ENCODE measurements around the gene TWIST2. TPM values are rescaled to one million over a fixed set of nuclear protein-coding genes. Genes with fewer than 3 reads are reported as not detected.
A peak's percentile ranks its signal among the peaks of the same experiment; 100 is the strongest.

TWIST2 gene
- total and polyA plus RNA-seq, 7 donors = 0.92 to 92.2 (median 53.9) TPM

- no peaks in the 10 kb centered on the region for H3K9me3 ChIP-seq
- WGBS, 2 donors = 88 to 91% methylated on average over 1 of the region's 1 CpG
- intact Hi-C loops (cut with DNase I) = no loop called here
- H3K36me3 ChIP-seq = no peaks in the 10 kb centered on the region
- peak in 1 of 4 experiments; percentile 37 for TF ChIP-seq CTCF (IDR thresholded peaks at IDR 0.05)
- no peak for TF ChIP-seq POLR2A (IDR thresholded peaks at IDR 0.05)
- peaks cover 0 to 59% (median 29%) of the 10 kb centered on the region in 4 donors for H3K4me1 ChIP-seq
- peak overlapping the region in 3 of 4 donors; percentile 92 to 97 (median 96) for H3K27ac ChIP-seq
- H3K4me3 ChIP-seq = peak overlapping the region in 2 of 4 donors; percentile 26 to 28
- peaks cover 0 to 3% (median 0%) of the 10 kb centered on the region in 3 donors for H3K27me3 ChIP-seq
- no peak for DNase-seq
These were observed 5.3 kb downstream of the TWIST2 start for GRCh38 chr2:238853218-238853617.

DNA sequence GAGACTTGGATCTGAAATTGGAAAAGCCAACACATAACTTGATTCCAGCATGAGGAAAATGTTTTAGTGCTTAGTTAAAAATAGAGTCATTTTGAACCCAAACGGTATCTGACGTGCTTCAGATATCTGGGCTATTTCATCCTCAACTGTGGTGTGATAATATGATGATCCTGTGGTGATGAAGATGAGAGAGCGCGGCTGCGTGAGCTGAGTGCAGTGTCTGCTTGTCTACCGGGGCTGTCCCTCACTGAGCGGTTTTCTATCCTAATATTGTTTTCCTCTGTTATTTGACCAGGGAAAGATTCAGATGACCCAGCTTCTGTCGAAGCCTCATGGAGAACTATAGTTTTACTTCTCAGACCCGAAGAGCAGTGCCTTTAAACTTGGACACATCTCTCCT lies 5.8 kb downstream of the TWIST2 start:
- peaks cover 0 to 59% (median 29%) of the 10 kb centered on the region in 4 donors for H3K4me1 ChIP-seq
- TF ChIP-seq CTCF (IDR thresholded peaks at IDR 0.05) (no peak), EP300 (IDR thresholded peaks at IDR 0.05) (no peak), POLR2AphosphoS5 (IDR thresholded peaks at IDR 0.05) (no peak), POLR2A (IDR thresholded peaks at IDR 0.05) (no peak)
- H3K27me3 ChIP-seq = peaks cover 0 to 3% (median 0%) of the 10 kb centered on the region in 3 donors
- intact Hi-C loops (cut with DNase I) = no loop called here
- no peaks in the 10 kb centered on the region for H3K9me3 ChIP-seq
- H3K36me3 ChIP-seq = no peaks in the 10 kb centered on the region
- DNase-seq = peak; percentile 55
- 84% methylated on average over 9 of the region's 9 CpGs for WGBS, 2 donors
- peak overlapping the region in 3 of 4 donors; percentile 92 to 97 (median 96) for H3K27ac ChIP-seq
- peak overlapping the region in 2 of 4 donors; percentile 26 to 28 for H3K4me3 ChIP-seq

DNA sequence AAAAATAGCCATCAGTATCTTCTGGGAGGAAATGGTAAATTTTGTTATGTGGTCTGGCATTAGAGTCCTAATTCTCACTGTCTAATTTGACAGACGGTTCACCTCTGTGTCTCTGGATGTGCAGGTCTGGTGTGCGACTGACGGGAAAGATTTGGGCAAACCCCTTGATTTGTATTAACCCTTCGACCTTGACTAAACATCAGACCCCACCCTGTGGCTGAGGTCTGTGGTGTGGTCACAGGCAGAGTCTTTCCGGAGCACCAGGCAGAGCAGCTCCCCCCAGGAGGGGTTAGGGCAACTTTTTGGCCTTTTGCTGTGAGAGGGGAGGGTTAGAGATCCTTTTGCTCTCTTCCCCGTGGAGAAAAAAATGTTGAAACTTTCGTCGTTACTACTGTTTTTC lies 6.4 kb downstream of the TWIST2 start:
- H3K27ac ChIP-seq = peak overlapping the region in 3 of 4 donors; percentile 92 to 97 (median 96)
- no peaks in the 10 kb centered on the region for H3K36me3 ChIP-seq
- H3K27me3 ChIP-seq = no peaks in the 10 kb centered on the region
- peaks cover 0 to 59% (median 29%) of the 10 kb centered on the region in 4 donors for H3K4me1 ChIP-seq
- peak; percentile 26 for DNase-seq
- H3K4me3 ChIP-seq = peak overlapping the region in 3 of 4 donors; percentile 3 to 28 (median 26)
- whole genome bisulfite sequencing, 2 donors = 59 to 62% methylated on average over 8 of the region's 8 CpGs
- intact Hi-C loops (cut with DNase I) = no loop called here
- TF ChIP-seq POLR2A (IDR thresholded peaks at IDR 0.05) (no peak), CTCF (IDR thresholded peaks at IDR 0.05) (no peak), POLR2AphosphoS5 (IDR thresholded peaks at IDR 0.05) (no peak), EP300 (IDR thresholded peaks at IDR 0.05) (no peak)
- H3K9me3 ChIP-seq = no peaks in the 10 kb centered on the region

GRCh38 chr2:238854699-238855229 lies 6.9 kb downstream of the TWIST2 start:
- DNase-seq = peak; percentile 49
- TF ChIP-seq POLR2AphosphoS5 (IDR thresholded peaks at IDR 0.05) (peak in 1 of 4 donors; percentile 5), POLR2A (IDR thresholded peaks at IDR 0.05) (no peak)
- no peaks in the 10 kb centered on the region for H3K9me3 ChIP-seq
- peak overlapping the region in 3 of 4 donors; percentile 92 to 97 (median 96) for H3K27ac ChIP-seq
- peak overlapping the region in 3 of 4 donors; percentile 3 to 28 (median 26) for H3K4me3 ChIP-seq
- H3K4me1 ChIP-seq = peaks cover 0 to 59% (median 32%) of the 10 kb centered on the region in 4 donors
- no peaks in the 10 kb centered on the region for H3K36me3 ChIP-seq
- 88% methylated on average over 18 of the region's 18 CpGs for WGBS, 2 donors
- no peaks in the 10 kb centered on the region for H3K27me3 ChIP-seq
- intact Hi-C loops (cut with DNase I) = no loop called here

DNA sequence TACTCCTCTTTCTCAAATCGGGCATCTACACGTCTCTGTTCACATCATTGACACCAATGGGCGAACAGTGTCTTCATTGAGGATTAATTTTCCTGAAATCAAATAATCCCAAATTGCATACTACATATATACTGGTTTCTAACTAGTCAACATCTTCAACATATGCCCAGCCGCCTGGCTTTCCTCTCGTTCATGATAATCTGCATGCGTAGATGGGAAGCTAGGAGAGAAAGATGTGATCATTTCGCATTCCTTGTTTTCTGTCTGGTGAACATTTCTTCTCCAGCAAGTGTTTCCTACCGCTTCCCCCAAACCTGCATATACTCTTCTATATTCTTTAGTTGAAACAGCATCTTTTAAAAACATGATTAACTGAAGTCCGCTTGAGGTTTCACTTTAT lies 7.4 kb downstream of the TWIST2 start:
- peaks cover 0 to 64% (median 37%) of the 10 kb centered on the region in 4 donors for H3K4me1 ChIP-seq
- DNase-seq = peak; percentile 15
- peak overlapping the region in 3 of 4 donors; percentile 12 to 96 (median 92) for H3K27ac ChIP-seq
- H3K27me3 ChIP-seq = no peaks in the 10 kb centered on the region
- H3K4me3 ChIP-seq = peak overlapping the region in 3 of 4 donors; percentile 3 to 28 (median 26)
- 92 to 94% methylated on average over 9 of the region's 9 CpGs for WGBS, 2 donors
- no peaks in the 10 kb centered on the region for H3K36me3 ChIP-seq
- TF ChIP-seq CTCF (IDR thresholded peaks at IDR 0.05) (no peak), POLR2A (IDR thresholded peaks at IDR 0.05) (no peak), EP300 (IDR thresholded peaks at IDR 0.05) (no peak), POLR2AphosphoS5 (IDR thresholded peaks at IDR 0.05) (no peak)
- H3K9me3 ChIP-seq = no peaks in the 10 kb centered on the region
- intact Hi-C loops (cut with DNase I) = no loop called here
